GM19035 (cell line): ENCODE results near the gene BPI.
"Not testable (repeated sequence)": the region's sequence is repeated elsewhere in the genome, so short reads cannot be mapped to it uniquely, and the experiment has no call there.

Experiments
- ATAC-seq: cut with Tn5 transposase; IDR thresholded peaks from one replicate; pipeline ENCODE4 v1.9.1; 2021; ENCODE audit not compliant: unreplicated experiment

BPI gene

GRCh38 chr20:38302786-38303185 lies 1.2 kb upstream of the BPI start:
- no peak for ATAC-seq

DNA sequence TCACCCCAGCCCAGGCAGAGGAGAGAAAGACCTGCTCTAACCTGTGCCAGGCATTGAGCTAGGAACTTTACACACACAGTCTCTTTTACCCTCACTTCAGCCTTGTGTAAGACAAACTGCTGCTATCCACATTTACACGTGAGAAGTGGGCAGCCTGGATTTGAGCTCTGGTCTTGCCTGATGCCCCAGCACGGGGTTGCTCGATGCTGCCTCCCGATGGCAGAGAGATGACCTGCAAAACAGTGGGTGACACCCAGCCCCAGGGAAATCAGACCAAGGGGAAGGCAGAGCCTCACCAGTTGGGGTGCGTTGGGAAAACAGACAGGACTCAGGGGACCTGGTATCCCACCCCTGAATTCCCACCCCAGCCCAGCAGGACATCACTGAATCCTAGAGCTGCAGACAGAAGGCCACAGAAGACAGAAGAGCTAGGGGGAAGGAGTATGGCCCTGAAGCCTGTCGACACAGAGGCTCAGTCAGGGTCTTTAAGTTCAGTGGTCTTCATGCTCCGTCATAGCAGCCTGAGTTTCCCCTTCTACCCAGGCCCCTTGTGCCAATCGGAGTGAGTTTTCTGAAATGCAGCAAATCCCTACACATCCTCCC lies 990 bp downstream of the BPI start:
- ATAC-seq = no peak

GRCh38 chr20:38305541-38305940 lies 1.6 kb downstream of the BPI start:
- no peak for ATAC-seq

DNA sequence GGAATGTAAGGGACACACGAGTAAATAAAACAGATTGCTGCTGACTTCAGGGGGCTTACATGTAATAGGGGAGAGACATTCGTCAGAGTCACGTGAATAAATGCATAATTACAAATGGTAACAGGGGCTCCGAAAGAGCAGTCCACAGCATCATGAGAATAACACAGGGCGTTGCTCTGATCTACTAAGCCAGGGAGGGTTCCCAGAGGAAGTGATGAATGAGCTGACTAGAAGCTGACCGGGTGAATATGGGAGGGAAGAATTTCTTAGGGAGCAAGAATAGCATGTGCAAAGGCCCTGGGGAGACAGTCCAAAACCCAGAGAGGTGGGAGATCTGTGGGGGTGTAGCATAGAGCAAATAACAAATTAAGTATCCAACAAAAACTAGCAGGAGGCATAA lies 2.4 kb downstream of the BPI start:
- ATAC-seq = no peak

GRCh38 chr20:38307371-38308046 lies 3.6 kb downstream of the BPI start:
- ATAC-seq = no peak

GRCh38 chr20:38308047-38308438 lies 4.1 kb downstream of the BPI start:
- ATAC-seq = no peak

DNA sequence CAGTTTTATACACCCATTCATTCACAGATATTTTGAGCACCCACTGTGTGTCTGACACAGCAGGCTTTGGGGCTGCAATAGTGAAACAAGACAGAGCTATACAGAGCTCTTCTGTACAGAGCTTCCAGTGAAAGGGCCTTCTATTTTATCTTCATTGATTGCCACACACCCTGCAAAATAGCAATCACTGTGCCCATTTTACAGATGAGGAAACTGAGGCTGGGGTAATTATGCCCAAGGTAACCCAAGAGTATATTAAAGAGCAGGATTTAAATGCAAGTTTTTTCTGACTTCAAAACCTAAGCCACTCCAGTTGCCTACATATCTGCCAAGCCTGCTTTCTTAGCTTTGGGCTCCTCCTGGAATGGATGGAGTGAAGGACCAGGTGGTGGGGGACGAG lies 4.5 kb downstream of the BPI start:
- ATAC-seq = no peak

GRCh38 chr20:38311091-38311490 lies 7.1 kb downstream of the BPI start:
- no peak for ATAC-seq

- ATAC-seq = no peak
Observed at GRCh38 chr20:38311491-38311890, 7.5 kb downstream of the BPI start.

DNA sequence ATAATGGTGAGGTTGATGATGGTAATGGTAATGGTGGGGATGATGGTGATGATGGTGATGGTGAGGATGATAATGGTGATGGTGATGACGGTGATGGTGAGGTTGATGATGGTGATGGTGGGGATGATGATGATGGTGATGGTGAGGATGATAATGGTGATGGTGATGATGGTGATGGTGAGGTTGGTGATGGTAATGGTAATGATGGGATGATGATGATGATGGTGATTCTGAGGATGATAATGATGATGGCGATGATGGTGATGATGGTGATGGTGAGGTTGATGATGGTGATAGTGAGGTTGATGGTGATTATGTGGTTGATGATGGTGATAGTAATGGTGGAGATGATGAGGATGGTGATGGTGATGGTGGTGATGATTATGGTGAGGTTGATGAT lies 9.7 kb downstream of the BPI start:
- no peak for ATAC-seq

DNA sequence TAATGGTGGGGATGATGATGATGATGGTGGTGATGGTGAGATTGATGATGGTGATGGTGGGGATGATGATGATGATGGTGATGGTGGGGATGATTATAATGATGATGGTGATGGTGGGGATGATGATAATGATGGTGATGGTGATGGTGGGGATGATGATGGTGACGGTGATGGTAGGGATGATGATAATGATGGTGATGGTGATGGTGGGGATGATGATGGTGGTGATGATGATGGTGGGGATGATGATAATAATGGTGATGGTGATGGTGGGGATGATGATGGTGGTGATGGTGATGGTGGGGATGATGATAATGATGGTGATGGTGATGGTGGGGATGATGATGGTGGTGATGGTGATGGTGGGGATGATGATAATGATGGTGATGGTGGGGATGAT lies 10.4 kb downstream of the BPI start:
- not testable (repeated sequence) for ATAC-seq

DNA sequence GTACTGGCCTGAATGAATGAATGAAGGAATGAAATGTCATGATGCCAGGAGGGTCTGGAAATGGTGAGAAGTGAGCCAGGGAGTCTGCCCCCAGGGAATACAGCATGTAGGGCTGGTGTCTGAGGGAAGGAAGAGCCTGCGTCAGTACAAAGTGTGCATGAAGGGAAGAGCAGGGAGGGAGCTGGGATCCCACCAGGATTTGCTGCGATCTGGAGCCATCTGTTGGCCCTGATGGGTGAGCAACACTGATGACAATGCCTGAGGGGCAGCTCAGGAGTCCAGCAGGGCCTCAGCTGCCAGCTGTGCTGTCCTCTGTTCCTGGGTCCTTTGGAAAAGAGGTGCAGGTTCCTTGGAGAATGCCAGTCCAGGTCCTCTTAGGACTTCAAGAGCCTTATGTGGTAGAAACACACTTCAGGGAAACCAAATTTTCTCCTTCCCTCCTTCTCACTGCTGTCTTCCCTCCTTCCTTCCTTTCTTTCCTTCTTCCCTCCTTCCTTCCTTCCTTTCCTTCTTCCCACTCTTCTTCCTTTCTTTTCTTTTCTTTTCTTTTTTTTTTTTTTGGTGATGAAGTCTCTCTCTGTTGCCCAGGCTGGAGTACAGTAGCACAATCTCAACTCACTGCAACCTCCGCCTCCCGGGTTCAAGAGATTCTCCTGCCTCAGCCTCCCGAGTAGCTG lies 11.5 kb downstream of the BPI start:
- no peak for ATAC-seq

DNA sequence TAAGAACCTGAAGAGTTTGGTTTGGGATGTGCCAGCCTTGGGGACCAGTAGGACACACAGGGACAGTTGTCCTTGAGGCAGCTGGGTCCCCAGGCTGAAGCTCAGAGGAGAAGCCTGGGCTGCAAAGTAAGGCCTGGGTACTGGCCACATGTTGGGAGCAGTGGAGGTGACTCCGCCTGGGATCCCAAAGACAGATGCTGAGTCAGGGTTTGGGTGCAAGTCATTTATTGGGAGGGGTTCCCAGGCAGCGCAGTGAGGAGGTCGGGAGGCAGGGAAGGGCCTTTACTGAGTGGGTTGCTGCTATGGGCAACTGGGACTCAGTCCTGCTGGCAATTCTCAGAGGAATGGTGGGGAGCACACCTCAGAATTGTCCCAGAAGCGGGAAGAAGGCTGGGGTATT lies 12.4 kb downstream of the BPI start:
- no peak for ATAC-seq

GRCh38 chr20:38317422-38317821 lies 13.5 kb downstream of the BPI start:
- no peak for ATAC-seq

GRCh38 chr20:38320221-38320620 lies 16.3 kb downstream of the BPI start:
- no peak for ATAC-seq

DNA sequence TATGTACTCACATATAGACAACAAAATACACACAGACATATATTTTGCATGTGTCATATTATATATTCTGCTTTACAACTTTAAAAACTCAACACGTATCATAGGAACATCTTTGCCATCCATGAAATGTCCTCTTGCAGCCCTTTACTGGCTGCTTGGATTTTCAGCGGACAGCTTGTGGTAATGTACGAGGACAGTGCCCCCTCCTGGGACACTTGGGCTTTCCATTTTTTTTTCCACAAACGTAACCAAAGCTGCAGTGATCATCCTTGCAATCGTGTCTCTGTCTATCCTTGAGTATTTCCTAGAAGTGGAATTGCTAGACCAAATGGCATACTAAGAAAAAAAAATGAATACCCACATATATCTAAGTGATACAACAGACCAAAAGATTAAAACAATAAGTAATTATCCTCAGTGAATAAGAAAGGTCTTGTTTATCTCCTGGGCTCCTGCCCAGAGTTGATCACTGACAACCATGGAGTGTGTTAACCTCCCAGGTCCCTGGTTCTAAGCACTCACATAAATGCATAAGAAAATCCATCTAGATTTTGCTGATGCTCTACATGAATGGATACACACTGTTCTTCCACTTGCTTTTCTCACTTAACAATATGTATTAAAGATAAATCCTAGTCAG lies 18.1 kb downstream of the BPI start:
- ATAC-seq = no peak

DNA sequence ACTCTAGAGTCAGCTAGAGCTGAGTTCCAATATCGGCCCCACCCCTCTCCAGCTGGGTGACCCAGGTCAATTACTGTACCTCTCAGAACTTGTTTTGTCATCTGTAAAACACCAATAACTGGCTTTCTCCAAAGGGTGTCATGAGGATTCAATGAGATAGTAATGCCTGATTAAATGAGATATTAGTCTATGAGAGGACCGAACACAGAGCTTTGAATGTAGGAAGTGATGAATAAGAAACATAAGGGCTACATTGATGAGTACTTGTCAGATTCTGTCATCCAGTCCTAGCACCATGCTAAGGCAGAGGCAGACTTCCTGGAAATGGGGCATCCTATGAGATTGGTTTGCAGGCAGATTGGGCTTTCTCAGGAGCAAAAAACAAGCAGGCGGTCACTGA lies 20.2 kb downstream of the BPI start:
- no peak for ATAC-seq

GRCh38 chr20:38325167-38325566 lies 21.2 kb downstream of the BPI start:
- ATAC-seq = no peak

- ATAC-seq = no peak
Observed at GRCh38 chr20:38325905-38326304, 21.9 kb downstream of the BPI start.

DNA sequence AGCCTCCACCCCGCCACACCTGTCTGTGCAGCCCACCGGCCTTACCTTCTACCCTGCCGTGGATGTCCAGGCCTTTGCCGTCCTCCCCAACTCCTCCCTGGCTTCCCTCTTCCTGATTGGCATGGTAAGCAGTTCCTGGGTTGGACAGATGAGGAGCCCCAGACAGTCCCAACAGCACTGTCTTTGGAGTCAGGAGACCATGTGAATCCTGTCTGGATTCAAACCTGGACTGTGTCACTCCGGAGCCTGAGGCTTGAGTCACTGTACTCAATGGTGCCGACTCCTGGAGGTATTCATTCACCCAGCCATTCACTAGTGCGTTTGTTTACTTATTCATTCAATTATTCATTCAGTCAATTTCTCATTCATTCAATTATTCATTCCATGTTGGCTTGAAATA lies 22.4 kb downstream of the BPI start:
- ATAC-seq = no peak

- ATAC-seq = no peak
Observed at GRCh38 chr20:38330638-38331037, 26.7 kb downstream of the BPI start.

DNA sequence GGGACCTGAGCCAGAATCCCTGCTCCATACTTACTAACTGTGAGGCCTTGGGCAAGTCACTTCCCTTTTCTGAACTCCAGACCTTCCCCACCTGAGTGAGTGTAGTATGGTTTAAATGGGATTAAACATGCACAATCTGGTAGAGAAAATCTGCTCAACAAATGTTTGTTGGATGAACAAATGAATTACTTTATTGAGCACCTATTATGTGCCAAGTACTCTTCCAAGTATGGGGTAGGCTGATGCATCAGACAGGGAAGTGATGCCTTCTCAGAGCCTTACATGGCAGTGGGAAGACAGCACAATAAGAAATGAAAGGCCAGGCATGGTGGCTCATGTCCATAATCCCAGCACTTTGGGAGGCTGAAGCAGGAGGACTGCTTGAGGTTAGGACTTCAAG lies 27.3 kb downstream of the BPI start:
- ATAC-seq = no peak
